Embryonic facial prominence (tissue), 1 donor: Measurements from ENCODE around the gene TEX48.

ENCODE experiments used
- DNase-seq: peaks from one replicate; pipeline ENCODE4 v3.0.0-alpha.2; 2016; ENCODE audit errors: extremely low spot score

TEX48 gene

DNA sequence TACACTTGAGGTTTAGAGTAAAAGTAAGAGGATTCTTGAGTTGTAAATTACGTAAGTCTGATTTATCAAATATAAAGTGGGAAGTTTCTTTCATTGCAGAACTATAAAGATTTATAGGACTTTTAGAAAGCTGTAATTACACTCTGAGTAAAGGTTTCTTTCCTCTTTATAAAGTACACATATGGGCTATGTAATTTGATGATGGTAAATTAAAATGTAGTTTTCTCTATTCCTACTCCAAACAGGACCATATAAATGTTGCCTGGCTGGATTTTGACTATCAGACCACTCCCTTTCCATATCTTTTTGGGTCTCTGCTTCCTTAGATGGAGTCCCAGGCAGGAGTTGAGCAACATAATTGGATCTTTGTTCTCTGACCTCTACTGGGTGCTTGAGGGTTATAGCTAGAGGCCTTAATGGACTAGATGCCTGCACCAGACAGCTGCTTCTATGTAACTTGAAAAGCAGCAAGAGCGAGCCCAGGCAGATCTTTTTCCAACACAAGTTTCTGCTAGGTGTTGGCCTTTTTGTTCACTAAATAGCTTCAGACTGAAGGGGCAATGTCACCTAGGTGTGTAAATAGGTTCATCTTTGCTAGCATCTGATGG, 11.4 kb upstream of the TEX48 start:
- no peak for DNase-seq

DNA sequence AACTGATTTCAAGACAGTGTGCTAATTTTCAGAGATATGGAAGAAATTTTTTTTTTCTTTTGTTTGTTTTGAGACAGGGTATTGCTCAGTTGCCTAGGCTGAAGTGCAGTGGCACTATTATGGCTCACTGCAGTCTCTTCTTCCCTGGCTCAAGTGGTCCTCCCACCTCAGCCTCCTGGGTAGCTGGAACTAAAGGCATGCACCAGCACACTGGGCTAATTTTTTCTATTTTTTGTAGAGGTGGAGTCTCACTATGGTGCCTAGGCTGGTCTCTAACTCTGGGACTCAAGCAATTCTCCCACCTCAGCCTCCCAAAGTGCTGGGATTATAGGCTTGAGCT, 9.9 kb upstream of the TEX48 start:
- no peak for DNase-seq

DNA sequence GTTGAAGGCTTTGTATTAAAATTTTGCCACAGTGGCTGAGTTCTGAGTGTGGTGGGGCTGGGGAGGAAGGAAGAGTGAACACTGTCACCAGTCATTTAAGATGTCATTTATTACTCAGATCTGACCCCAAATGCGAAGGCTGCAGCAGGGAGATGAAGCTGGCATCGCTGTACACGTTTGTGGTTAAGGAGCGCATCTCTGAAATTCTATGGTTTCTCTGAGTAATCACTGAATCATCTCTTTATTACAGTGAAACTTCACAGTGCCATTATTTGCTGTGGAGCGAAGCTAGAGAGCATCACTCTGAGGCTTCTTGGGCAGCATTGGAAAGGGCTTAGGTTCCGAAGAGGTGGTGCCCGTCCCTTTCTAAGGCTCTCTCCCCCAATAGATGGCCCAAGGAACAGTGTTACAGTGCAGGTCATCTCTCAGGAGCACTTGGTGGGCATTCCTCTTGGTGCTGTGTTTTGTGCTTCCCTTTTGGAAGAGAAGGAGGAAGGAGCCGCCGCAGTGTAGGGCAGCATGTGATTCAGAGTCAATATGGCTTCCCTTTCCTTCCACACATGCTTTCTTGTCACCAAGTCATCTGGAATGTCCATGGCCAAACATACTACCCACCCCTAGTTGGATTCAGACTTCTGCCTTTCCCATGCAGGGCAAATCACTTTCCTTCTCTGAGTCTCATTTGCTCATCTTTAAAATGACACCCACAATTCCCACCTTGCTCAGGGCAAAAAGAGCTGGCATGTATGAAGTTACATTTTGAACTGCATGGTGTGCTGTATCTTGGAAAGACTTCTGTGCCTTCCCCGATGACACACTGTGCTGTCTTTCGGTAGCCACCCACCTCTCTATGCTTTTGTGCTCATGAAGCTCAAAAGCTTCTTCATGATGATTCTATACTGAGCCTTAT, 9.3 kb upstream of the TEX48 start:
- DNase-seq = no peak

DNA sequence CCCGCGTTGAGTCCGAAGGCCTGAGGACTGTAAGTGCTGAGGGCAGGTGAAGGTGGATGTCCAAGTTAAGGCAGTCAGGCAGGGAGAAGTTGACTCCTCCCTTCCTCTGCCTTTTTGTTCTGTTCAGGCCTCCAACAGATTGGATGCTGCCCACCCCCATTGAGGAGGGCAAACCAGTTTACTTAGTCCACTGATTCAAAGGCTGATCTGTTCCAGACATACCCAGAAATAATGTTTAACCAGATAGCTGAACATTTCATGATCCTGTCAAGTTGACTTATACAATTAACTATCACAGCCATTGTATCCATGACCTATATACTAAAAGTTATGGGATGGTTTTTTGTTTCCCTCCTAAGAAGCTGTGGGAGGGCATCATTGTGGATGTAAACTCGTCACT, 8.3 kb upstream of the TEX48 start:
- DNase-seq = no peak

DNA sequence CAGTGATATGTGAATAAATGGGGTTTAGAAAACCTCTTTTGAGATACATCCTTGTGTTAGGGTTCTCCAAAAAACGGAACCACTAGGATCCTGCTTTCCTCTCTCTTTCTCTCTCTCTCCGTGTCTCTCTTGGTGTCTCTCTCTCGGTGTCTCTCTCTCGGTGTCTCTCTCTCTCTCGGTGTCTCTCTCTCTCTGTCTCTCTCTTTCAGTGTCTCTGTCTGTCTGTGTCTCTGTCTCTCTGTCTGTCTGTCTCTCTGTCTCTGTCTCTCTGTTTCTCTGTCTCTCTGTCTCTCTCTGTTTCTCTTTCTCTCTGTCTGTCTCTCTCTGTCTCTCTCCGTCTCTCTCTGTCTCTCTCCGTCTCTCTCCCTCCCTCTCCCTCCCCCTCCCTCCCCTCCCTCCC, 7.8 kb upstream of the TEX48 start:
- no peak for DNase-seq

DNA sequence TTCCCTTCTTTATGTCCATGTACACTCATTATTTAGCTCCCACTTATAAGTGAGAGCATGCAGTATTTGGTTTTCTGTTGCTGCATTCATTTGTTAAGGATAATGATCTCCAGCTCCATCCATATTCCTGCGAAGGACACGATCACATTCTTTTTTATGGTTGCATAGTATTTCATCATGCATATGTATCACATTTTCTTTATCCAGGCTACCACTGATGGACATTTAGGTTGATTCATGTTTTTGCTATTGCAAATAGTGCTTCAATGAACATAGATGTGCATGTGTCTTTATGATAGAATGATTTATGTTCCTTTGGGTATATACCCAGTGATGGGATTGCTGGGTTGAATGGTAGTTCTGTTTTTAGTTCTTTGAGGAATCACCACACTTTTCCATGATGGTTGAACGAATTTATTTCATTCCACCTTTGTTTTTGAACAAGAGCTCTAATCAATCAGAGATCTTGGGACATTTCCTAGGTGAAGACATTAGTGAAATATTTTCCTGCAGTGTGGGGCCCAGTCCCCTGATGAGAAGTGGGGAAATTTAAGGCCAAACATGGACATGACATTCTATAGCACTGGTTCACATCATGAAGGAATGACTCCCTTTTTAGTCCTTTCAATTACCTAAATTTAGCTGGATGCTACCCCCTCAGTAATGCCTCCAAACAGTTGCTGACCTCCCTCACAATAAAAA, 7.1 kb upstream of the TEX48 start:
- DNase-seq = no peak

DNA sequence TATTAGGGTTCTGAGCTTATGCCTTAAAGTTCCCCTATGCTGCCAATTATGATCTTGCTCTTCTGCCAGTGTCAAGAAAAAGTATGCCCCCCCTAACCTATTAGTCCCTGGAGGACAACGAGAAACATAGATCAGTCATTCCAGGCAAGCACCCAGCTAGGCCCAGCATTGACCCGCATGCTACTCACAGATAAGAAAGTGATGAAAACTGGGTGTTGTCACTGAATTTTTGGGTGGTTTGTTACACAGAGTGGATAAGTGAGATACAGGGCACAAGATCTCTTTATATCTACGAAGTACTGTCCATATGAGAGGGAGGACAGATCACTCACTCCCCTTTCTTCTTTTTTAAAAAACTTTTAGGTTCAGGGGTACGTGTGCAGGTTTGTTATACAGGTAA, 6.4 kb upstream of the TEX48 start:
- no peak for DNase-seq

DNA sequence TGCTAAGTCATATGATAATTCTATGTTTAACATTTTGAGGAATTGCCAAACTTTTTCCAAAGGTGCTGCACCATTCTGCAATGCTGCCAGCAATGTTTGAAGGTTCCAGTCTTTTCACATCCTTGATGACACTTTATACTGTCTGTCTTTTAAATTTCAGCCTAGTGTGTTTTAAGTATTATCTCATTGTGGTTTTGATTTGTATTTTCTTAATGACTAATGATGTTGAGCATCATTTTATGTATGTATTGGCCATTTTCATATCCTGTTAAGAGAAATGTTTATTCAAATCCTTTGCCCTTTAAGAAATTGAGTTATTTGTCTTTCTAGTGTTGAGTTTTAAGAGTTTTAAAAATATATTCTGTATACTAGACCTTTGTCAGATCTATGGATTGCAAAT, 5.0 kb upstream of the TEX48 start:
- DNase-seq = no peak

DNA sequence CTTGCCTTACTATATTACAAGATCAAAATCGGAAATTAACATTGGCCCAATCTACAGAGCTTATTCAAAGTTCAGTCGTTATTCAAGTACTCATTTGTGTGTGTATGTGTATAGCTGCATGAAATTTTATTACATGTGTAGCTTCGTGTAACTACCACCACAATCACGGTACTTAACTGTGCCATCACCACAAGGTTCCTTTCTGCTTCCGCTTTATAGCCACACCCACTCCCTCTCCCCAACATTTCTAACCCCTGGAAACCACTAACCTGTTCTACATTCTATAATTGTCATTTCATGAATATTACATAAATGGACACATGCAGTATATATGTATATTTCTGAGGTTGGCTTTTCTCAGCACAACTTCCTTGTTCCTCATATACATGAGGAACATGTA, 4.0 kb upstream of the TEX48 start:
- no peak for DNase-seq

DNA sequence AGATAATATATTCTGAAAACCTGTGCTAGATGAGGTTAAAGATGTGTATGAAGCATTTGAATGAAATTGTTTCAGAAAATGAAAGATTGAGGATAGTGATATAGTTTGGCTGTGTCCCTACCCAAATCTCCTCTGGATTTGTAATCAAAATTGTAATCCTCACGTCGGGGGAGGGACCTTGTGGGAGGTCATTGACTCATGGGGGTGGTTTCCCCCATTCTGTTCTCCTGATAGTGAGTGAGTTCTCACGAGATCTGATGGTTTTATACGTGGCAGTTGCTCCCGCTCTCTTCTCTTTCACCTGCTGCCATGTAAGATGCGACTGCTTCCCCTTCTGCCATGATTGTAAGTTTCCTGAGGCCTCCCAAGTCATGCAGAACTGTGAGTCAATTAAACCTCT, 2.0 kb upstream of the TEX48 start:
- DNase-seq = no peak

DNA sequence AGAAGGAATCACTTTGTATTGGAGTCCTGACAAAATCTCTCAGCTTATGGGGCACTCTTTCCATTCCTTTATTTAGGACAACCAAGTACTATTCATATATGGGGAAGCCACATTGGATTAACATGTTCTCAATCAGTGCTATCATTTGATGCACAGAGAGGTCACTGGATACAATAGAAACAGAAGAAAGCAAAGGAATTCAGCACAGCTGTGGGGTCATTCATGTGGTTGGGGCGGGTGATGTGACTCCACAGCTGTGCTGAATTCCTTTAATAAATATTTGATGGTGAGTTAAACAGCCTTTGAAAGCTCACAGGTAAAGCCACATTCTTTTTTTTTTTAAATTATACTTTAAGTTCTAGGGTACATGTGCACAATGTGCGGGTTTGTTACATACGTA, 854 bp upstream of the TEX48 start:
- no peak for DNase-seq

DNA sequence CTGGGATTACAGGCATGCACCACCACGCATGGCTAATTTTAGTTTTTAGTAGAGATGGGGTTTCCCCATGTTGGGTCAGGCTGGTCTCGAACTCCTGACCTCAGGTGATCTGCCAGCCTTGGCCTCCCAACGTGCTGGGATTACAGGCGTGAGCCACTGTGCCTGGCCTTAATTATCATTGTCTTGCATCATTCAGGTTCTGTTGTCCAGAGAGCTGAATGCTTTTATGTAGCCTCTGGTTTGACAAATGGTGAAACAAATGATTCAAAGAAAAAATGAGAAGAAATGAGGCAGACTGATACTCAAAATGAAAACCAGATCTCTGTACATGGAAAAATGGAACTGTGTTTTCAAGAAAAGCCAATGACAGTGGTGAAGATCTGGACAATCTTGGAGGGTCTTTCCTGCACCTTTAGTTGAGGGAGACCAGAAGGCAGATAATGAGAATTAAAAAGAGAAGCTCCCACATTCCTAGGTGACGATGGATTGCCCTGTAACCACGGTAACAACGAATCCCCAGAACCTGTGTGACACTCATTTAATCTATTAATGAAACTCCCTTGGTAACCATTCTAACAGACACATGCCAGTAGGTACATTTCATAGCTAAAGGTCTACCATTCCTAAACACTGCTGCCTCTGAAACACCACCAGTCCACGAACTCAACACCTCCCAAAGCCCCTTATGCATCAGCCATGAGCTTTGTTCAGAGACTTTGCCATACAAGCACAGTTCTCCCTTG, 1.6 kb downstream of the TEX48 start:
- DNase-seq = no peak

DNA sequence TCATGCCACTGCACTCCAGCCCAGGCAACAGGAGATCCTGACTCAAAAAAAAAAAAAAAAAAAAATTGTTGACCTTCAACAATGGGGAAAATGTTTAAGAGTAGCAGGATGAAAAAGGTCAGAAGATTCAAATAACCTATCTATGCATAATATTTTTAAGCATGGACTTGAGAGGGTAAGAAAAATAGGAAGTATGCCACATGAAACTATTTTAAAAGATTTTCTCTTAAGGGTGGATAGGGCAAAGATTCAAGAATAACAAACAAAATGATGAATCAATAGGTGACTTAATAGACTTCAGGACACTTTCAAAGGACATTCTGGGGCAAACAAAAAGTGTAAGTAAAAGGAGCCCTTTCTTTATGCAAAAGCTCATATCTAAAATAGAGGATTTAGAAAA, 3.2 kb downstream of the TEX48 start:
- DNase-seq = no peak

DNA sequence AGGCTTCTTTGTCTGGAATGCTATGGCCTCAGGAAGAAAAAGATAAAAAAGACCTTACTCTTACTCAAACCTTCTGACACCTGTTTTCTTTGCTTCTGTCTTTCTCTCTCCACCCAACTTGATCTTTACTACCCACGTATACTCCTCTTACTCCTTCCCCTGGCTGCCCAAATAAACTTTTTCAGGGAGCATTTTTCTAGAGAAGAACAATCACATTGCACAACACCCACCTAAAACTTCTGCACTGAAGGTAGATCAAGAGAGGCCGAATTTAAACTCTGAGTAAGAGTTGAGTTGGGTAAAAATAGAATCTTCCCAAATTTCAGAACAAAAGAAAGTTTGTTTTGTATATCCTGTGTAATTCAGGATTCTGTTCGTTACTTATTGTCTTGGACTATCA, 3.9 kb downstream of the TEX48 start:
- DNase-seq = no peak

DNA sequence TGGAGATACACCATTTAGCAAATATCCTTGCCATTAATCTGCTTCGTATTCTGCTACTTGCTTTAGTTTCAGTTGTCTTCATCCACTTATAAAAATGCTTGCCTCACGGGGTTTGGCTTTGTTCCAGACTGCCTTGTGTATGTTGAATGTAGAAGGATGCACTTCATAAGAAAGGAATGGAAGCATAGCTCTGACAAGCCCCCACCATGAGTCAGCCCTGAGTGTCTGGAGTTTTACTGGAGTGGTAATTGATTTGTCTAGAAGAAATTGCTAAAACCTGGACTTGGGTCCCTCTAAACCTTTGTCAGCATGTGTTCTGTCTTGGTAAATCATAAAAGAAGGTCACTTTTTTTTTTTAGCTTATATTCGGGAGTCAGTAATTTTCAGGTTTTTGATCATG, 4.6 kb downstream of the TEX48 start:
- peak; percentile 78 for DNase-seq

DNA sequence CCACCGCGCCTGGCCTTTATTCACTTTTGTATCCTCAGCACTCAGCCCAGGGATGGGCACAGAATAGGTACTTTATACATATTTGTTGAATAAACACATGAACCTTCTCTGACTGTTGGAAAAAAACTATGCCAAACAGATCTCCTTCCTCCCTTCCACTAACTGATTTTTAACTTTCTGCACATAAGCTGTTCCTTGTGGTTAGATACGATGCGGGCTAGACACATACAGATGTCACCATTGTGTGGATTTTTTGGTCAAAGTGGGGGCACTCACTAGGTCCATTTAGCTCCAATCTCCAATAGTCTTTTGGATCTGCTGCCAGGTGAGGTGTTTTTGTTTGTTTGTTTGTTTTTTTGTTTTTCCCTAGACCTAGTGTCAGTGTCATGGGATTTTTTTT, 5.1 kb downstream of the TEX48 start:
- no peak for DNase-seq

DNA sequence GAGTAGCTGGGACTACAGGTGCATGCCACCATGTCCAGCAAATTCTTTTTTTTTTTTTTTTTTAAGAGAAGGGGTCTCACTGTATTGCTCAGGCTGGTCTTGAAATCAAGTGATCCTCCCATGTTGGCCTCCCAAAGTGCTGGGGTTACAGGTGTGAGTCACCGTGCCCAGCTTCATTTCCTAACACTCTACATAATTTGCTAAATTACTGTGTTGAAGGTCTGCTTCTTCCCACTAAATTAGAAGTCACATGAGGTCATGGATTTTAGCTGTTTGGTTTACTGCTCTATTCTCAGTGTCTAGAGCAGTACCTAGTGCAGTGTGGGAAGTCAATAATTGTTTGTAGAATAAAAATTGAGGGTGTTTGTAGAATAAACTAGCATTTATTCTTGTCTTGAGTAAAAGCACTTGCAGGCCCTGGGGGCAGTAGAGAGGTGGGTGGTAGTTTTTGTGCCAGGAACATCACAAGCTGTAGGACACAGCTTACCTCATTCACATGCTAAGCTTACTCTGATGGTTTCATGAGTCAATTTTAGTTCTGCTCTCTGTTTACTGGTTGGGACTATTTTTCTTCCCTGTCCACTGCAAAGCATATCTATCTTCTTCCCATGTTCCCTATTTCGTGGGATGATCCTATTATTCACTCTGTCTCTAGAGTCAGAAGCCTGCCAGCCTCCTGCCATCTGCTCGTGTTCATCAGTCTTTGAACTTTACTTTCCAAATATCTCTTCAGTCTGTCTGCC, 7.0 kb downstream of the TEX48 start:
- no peak for DNase-seq

DNA sequence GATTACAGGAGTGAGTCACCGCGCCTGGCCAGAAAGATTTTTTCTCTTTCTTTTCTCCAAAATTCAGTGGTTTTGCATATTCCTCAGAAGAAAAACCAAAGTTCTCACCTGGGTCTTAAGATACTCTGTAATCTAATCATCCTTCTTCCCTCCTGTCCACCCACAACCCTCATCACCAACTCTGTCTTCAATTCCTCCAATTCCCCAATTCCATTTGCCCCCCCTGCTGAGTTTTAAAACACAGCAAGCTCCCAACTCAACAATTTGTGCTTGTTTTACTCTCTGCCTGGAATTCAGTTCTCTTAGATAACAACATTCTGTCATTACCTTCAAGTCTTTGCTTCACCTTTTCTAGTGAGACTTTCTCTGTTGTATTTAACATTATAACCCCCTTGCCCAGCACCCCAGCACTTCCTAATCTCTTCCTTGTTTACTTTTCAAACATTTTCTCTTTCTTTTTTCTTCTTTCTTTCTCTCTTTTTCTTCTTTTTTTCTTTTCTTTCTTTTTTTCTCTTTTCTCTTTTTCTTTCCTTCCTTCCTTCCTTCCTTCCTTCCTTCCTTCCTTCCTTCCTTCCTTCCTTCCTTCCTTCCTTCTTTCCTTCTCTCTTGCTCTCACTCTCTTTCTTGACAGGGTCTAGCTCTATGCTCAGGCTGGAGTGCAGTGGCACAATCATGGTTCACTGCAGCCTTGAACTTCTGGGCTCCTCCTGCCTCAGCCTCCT, 7.8 kb downstream of the TEX48 start:
- no peak for DNase-seq

DNA sequence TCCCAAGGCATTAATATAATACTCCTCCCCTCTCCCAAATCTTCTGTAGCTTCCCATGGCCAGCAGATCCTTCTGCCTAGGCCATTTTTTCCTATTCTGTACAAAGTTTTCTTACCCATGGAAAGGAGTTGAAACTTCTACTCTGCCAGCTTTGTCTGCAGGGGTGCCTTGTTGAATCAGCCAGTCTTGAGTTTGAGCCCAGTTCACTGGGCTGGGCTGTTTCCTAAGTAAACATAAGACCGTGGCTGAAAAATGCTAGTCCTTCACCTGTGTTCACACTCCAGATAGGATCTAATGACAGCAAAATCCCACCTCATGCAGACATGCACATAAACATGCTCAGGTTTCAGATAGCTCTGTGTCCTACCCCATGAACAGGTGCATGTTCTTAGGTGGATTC, 10.4 kb downstream of the TEX48 start:
- DNase-seq = no peak

DNA sequence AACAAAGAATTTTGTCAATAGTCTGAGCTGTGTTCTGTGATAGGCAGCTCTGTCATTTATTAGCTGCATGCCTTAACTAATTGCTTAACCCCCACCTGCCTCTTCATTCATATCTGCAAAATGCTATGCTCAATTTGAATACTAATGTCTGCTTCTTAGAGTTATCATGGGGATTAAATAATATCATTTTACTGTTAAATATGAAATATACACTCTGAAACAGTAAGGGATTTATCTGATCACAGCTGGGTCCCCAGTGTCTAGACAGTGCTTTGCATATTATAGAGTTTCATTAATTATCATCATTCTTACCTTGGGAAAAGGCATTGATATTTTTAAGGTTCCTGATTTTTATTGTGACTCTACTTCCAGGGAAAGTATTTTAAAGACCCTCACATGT, 12.0 kb downstream of the TEX48 start:
- DNase-seq = no peak

DNA sequence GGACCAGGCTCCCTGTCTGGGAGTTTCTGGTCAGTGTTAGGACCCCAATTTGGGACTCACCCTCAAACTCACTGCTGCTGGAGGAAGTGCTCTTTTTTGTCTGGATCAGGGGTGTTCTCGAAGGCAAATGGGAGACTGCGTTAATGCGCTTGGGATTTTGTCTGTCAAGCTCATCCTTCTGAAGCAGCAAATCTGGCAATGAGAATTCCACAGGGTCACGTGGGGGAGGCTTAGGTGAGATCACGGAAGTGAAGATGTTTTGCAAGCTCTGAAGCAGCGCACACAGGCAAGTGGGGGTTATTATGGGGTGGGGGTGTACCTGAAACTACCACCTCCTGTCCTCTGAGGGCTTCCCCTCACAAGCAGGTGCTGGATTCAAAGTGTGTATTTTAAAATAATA, 13.8 kb downstream of the TEX48 start:
- DNase-seq = no peak
